GM08714 (cell line): ENCODE data around the gene CTTNBP2NL.
"Not testable (repeated sequence)": the region's sequence is repeated elsewhere in the genome, so short reads cannot be mapped to it uniquely, and the experiment has no call there.

ENCODE experiments used
- H3K4me3 ChIP-seq: fragments of 200-500 bp; sonication (Bioruptor generic); 2 replicates; pipeline ENCODE4 v1.5.1; 2014; ENCODE audit warnings: mild to moderate bottlenecking, low read length, inconsistent platforms
- ZNF274 ChIP-seq: IDR thresholded peaks from 2 replicates; pipeline ENCODE4 v1.6.1; 2012; ENCODE audit warnings: mild to moderate bottlenecking, low read depth, low read length

The CTTNBP2NL gene

DNA sequence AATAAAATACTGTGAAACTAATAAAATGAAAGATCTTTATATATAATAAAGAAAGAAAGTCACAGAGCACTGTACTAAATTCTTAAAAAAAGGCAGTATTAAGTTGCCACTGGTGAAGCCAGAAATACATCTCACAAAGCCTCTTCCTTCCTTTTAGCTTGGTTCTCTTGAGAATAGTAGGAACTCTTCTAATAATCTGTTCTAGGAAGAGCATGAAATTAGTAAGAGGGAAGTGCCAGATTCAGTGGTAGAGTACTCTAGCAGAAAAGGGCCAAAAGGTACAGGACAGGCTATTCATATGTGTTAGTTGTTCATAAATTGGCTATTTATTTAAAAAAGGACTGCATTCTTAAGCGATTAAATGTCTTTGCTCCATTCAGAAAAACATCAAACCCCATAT lies 33.7 kb downstream of the CTTNBP2NL start:
- no peak for TF ChIP-seq ZNF274
- no peak overlapping the region for H3K4me3 ChIP-seq

DNA sequence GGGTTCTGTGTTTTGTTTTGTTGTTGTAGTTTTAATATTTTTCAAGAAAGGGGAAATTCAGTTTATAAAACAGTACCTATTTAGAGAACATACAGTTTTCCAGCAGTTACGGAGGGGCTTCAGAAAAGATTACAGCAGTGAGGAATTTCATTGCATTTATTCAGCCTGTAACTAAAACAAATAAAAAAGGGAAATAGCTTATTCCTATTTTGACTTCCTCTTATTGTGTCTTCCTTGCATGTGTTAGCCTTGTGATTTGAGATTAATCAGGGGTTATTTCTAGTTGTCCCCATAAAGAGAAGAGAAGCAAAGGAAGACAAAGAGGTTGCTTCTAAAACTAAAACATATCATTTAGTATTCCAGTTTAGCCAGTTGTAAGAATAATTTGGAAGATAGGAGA lies 35.0 kb downstream of the CTTNBP2NL start:
- TF ChIP-seq ZNF274: no peak
- no peak overlapping the region for H3K4me3 ChIP-seq

DNA sequence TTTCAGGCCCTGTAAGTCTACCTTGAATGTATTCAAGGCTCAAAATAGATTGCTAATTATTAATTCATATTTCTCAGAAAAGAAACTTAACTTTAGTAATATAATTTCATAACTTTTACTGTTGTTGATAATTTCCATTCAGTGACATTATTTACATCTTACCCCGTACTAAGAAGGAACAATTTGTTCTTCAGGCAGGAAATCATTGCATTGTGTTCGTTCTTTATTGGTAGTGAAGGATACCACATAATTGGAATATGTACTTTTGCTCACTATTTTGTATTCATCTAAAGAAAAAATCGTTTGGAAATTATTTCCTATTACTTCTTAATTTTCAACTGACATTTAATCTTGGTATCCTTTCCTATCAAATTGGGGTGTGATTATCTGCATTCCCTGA lies 39.4 kb downstream of the CTTNBP2NL start:
- TF ChIP-seq ZNF274: no peak

DNA sequence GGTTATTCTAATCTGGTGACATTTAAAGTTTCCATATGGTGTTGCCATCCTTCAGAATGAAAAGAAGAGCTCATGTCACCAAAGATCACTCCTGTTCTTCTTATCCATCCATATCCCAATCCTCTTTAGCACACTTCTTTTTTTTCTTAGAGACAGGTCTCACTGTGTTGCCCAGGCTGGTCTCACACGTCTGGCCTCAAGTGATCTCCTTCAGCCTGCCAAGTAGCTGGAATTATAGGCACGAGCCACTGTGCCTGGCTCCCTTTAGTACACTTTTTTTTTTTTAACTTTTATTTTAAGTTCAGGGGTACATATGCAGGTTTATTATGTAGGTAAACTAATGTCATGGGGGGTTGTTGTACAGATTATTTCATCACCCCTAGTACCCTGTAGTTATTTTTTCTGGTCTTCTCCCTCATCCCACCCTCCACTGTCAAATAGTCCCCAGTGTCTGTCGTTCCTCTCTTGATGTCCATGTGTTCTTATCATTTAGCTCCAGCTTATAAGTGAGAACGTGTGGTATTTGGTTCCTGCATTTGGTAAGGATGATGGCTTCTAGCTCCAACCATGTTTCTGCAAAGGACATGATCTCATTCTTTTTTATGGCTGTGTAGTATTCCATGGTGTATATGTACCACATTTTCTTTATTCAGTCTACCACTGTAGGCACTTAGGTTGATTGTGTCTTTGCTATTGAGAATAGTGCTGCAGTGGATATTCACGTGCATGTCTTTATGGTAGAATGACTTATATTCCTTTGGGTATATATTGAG lies 40.6 kb downstream of the CTTNBP2NL start:
- no peak overlapping the region for H3K4me3 ChIP-seq
- no peak for TF ChIP-seq ZNF274

More for the DNA sequence above, 39.4 kb downstream of the CTTNBP2NL start:
- no peak overlapping the region for H3K4me3 ChIP-seq

DNA sequence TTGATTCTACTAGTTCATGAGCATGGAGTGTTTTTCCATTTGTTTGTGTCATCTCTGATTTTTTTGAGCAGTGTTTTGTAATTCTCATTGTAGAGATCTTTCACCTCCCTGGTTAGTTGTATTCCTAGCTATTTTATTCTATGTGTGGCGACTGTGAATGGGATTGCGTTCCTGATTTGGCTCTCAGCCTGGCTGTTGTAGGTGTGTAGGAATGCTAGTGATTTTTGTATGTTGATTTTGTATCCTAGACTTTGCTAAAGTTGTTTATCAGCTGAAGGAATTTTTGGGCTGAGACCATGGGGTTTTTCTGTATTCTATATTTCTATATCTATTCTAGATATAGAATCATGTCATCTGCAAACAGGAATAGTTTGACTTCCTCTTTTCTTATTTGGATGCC lies 42.1 kb downstream of the CTTNBP2NL start:
- not testable (repeated sequence) for H3K4me3 ChIP-seq

DNA sequence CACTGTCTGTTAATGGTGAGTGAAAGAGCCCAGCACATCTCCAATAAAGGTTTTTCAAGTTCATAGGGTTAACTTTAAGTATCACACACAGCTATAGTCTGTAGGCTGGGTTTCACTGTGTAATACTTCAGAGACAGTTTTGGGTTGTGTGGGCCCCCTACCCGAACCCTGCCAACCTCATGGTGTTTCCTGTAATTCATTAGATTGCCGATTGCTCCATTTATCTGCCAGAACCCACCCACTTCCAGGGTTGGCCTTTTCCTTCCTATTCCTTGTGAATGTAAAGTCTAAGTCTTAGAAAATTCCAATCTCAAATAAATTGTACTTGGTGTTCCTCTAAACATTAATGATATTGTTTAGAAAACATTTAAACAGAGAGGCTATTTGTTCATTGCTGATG lies 43.6 kb downstream of the CTTNBP2NL start:
- no peak for TF ChIP-seq ZNF274
- H3K4me3 ChIP-seq: no peak overlapping the region

DNA sequence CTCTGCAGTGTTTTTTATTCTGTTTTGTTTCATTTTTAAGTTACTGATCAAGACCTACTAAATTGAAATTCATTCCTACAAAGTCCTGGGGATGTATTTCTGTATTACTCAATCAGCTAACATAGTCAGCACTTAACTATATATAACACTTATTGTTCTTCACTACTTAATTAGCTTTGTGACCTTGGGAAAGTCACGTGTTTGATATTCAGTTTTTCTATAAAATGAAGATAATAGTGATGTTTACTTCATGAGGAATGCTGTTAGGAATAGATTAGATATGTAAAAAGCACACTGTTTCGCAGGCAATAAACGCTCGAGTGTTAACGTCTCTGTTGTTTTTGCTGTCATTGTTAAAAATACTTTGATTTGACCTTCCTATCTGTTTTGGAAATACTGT lies 44.6 kb downstream of the CTTNBP2NL start:
- TF ChIP-seq ZNF274: no peak
- H3K4me3 ChIP-seq: no peak overlapping the region

DNA sequence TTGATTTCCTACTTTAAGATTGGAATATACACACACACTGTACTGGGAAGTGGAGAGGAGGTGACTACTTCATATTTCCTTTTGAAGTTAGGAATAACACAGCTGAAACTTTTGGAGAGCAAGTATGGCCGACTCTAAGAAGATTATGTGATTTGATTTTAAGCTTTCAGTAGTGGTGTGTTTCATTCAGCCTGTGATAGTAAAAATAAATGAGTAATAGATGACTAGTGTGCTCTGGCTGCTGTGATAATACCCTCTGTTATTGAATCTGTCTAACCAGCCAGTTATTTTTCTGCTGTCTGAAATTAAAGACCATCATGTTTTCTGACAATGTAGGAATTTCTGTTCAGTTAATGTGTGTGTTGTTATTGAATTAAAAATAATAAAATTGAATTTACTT lies 48.3 kb downstream of the CTTNBP2NL start:
- no peak overlapping the region for H3K4me3 ChIP-seq
- TF ChIP-seq ZNF274: no peak

DNA sequence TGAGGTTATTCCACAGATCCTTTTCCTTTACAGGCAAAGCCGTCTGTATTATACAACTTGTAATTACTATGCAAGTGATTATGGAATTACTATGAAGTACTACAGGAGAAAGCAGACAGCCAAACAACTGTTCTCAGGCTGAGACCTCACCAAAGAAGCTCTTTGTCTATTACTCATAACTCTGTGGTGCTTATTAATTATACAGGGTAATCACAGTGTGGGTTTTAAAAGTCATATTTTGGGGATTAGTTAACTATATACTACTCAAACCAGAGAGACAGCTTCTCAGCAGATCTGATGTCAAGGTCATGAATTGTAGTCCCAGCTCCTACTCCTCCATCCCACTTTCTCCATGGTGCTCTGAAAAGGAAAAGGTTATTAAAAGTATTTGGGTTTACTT lies 49.6 kb downstream of the CTTNBP2NL start:
- no peak for TF ChIP-seq ZNF274

DNA sequence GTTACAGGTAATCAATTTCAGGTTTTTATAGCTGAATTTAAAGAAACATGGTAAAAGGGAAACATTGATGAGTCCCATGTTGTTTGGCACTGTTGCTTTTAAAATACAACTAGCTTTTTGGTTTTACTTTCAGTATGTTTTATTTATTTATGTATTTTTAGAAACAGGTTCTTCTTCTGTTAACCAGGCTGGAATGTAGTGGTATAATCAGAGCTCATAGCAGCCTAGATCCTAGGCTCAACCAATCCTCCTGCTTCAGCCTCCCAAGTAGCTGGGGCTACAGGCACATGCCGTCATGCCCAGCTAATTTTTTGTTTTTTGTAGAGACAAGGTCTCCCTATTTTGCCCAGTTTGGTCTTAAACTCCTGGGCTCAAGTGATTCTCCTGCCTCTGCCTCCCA lies 50.4 kb downstream of the CTTNBP2NL start:
- H3K4me3 ChIP-seq: no peak overlapping the region
- TF ChIP-seq ZNF274: no peak

More for the DNA sequence above, 49.6 kb downstream of the CTTNBP2NL start:
- H3K4me3 ChIP-seq: no peak overlapping the region

DNA sequence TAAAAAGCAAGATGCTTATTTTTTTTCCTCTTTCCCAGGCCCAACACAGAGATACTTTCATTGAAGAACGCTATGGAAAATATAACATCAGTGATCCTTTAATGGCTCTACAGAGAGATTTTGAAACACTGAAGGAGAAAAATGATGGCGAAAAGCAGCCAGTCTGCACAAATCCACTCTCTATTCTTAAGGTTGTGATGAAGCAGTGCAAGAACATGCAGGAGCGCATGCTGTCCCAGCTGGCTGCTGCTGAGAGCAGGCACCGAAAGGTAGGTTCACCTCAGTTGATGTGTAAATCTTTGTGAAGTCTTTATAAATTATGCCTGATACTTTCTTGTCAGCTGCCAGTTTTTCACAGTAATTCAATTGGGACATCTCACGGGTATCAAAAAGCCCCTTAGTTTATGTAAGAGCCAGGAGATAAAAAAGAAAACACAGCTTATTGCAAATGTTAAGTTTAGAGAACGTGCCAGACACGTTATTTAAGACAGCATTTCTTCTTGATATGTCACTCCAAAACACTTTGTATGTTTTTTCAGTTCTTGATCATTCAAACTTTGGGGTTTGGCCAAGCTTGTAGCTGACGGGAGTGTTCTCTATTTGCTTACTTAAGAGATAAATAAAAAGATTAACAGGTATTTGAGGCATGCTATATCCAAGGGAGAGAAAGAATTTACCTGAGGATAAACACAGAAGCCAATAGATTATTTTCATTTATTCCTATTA lies 53.1 kb downstream of the CTTNBP2NL start:
- TF ChIP-seq ZNF274: no peak
- H3K4me3 ChIP-seq: no peak overlapping the region

DNA sequence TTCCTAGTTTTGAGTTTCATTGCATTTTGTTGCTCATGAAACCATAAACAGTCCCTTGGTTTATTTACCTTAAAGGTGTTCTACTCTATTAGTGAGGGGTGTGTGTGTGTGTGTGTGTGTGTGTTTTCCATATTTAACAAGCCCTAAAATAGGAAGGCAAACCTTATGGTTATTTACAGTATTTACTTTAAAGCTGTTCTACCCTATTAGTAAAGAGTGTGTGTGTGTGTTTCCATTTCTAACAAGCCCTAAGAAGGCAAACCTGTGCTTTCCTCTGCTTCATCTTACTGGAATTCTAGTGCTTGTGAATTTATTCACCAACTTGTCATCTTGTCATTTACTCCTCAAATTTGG lies 53.6 kb downstream of the CTTNBP2NL start:
- TF ChIP-seq ZNF274: no peak
- no peak overlapping the region for H3K4me3 ChIP-seq

DNA sequence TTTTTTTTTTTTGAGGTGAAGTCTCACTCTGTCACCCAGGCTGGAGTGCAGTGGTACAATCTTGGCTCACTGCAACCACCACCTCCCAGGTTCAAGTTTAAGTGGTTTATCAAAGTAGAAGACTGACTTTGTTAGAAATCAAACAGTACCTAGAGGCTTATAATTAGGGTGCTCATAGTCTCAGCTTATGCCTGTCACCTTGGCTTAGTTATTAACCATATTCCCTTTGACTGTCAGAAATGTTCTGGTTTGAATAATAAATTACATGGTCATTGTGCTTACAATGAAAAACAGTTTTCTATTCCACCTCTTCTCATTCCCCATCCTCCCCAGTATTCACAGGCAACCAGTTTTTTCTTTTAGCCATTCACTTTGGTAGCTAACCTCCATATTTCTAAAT lies 54.8 kb downstream of the CTTNBP2NL start:
- no peak for TF ChIP-seq ZNF274
- no peak overlapping the region for H3K4me3 ChIP-seq

DNA sequence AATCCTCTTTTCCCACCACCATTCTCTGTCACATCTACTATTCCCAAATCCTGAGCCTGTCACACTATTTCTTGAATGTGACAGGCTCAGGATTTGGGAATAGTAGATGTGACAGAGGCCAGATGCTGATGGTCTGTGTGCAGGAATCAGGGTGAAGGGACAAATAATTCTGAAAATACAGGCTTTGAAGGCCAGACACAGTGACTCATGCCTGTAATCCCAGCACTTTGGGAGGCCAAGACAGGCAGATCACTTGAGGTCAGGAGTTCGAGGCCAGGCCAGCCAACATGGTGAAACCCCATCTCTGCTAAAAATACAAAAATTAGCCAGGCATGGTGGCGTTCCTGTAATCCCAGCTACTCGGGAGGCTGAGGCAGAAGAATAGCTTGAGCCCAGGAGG lies 55.3 kb downstream of the CTTNBP2NL start:
- H3K4me3 ChIP-seq: not testable (repeated sequence)

DNA sequence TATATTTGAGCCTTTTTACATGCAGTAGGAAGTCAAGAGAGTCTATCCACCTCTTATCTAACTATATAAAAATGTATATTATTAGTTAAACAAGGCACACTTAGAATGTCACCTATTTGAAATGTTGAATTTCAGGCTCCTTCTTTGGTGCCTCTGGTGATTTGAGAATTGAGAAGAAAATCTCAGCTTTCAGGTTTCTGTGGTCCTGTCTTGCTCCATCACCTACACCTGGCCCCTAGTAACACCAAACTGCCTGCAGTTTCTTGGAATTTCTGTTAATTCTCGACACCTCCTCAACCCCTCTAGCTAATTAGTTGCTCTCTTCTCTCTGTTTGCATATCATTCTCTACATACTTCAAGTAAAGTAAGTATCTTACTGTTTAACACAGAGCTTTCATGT lies 57.9 kb downstream of the CTTNBP2NL start:
- H3K4me3 ChIP-seq: no peak overlapping the region
- TF ChIP-seq ZNF274: no peak

DNA sequence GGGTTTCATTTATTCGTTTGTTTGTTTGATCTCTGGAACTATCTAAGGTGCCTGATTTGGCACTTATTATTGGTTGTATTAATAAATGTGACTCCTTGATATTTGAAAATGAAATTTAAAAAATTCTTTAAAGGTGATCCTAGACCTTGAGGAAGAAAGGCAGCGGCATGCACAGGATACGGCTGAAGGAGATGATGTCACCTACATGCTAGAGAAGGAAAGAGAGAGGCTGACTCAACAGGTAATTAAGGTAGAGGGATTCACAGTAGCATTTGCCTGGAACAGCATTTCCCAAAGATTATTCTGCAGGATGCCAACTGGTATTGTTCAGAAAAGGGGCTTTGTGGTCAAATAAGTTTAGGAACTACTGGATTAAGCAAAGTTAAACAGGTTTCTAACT lies 58.3 kb downstream of the CTTNBP2NL start:
- TF ChIP-seq ZNF274: no peak
- no peak overlapping the region for H3K4me3 ChIP-seq

DNA sequence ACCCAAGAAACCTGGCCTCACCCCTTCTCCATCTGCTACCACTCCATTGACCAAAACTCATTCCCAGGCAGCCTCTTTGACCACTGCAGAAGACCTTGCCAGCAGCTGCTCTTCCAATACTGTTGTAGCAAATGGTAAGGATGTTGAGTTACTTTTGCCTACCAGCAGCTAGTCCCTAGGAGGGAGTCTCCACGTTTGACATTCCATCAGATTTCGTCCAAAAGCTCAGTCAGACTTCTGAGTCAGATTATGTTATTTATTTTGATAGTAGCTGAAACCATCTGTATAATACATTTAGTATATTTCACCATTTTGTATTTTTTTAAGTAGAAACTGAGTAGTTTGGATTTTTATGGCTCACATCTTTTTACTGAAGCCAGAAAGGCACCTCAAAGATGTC lies 61.2 kb downstream of the CTTNBP2NL start:
- H3K4me3 ChIP-seq: no peak overlapping the region
- TF ChIP-seq ZNF274: no peak
